RWPE2 (cell line): Measurements from ENCODE around the gene CHST14.

Experiments
- ATAC-seq: fragments of 200-7000 bp; cut with Tn5 transposase; 3 replicates; pipeline ENCODE4 v1.9.1; 2021; ENCODE audit warnings: low read depth
- DNase-seq: peaks from one replicate; pipeline ENCODE4 v3.0.0-alpha.2; 2020; ENCODE audit warnings: low spot score
- H3K27ac ChIP-seq: fragments of 450-650 bp; 2 replicates; pipeline ENCODE4 v1.5.1; 2017; ENCODE audit warnings: mild to moderate bottlenecking; ENCODE audit not compliant: poor library complexity, severe bottlenecking
- H3K27me3 ChIP-seq: fragments of 250-450 bp; sonication (Bioruptor Pico); 2 replicates; pipeline ENCODE4 v1.5.1; 2021; ENCODE audit warnings: mild to moderate bottlenecking, moderate library complexity; ENCODE audit not compliant: insufficient read depth, poor library complexity, severe bottlenecking
- H3K36me3 ChIP-seq: fragments of 250-450 bp; sonication (Bioruptor Pico); 2 replicates; pipeline ENCODE4 v1.5.1; 2020; ENCODE audit warnings: low read depth, mild to moderate bottlenecking, moderate library complexity
- H3K4me1 ChIP-seq: fragments of 250-450 bp; sonication (Bioruptor Pico); 2 replicates; pipeline ENCODE4 v1.5.1; 2021; ENCODE audit warnings: mild to moderate bottlenecking, moderate library complexity; ENCODE audit not compliant: insufficient read depth, poor library complexity, severe bottlenecking
- H3K4me3 ChIP-seq: fragments of 250-450 bp; sonication (Bioruptor Pico); 2 replicates; pipeline ENCODE4 v1.5.1; 2021; ENCODE audit warnings: mild to moderate bottlenecking, moderate library complexity; ENCODE audit not compliant: severe bottlenecking
- H3K9me3 ChIP-seq: fragments of 250-450 bp; sonication (Bioruptor Pico); 2 replicates; pipeline ENCODE4 v1.5.1; 2021; ENCODE audit warnings: mild to moderate bottlenecking, moderate library complexity; ENCODE audit not compliant: severe bottlenecking
- CTCF ChIP-seq: fragments of 450-650 bp; IDR thresholded peaks from one replicate; pipeline ENCODE4 v1.5.1; 2017; ENCODE audit warnings: mild to moderate bottlenecking, moderate library complexity; ENCODE audit not compliant: poor library complexity, severe bottlenecking

CHST14 gene

GRCh38 chr15:40466426-40467260 is 4.1 kb upstream of the CHST14 start:
- no peaks in the 10 kb centered on the region for H3K4me1 ChIP-seq
- H3K36me3 ChIP-seq, result peaks cover 18% of the 10 kb centered on the region
- ATAC-seq (no peak), DNase-seq (no peak)
- H3K27me3 ChIP-seq, result no peaks in the 10 kb centered on the region
- no peak overlapping the region for H3K4me3 ChIP-seq
- no peak for TF ChIP-seq CTCF
- H3K9me3 ChIP-seq, result no peaks in the 10 kb centered on the region
- H3K27ac ChIP-seq, result no peak overlapping the region

- Histone ChIP-seq H3K4me3 (no peak overlapping the region), H3K27ac (no peak overlapping the region), H3K36me3 (peaks cover 17% of the 10 kb centered on the region), H3K4me1 (peaks cover 5% of the 10 kb centered on the region), H3K27me3 (no peaks in the 10 kb centered on the region), H3K9me3 (no peaks in the 10 kb centered on the region)
- ATAC-seq (no peak), DNase-seq (no peak)
- no peak for TF ChIP-seq CTCF
These were observed 3.5 kb upstream of the CHST14 start for GRCh38 chr15:40467261-40467615.

- H3K27ac ChIP-seq, result no peak overlapping the region
- peaks cover under 1% of the 10 kb centered on the region; the same call in 1 of the 2 replicates for H3K36me3 ChIP-seq
- H3K27me3 ChIP-seq, result no peaks in the 10 kb centered on the region
- H3K4me3 ChIP-seq, result no peak overlapping the region
- no peak for TF ChIP-seq CTCF
- no peak for ATAC-seq
- peaks cover 6% of the 10 kb centered on the region for H3K4me1 ChIP-seq
- H3K9me3 ChIP-seq, result no peaks in the 10 kb centered on the region
- no peak for DNase-seq
These were observed 1.9 kb upstream of the CHST14 start for GRCh38 chr15:40468898-40469331.

GRCh38 chr15:40469776-40470390 is 901 bp upstream of the CHST14 start:
- H3K27me3 ChIP-seq, result no peaks in the 10 kb centered on the region
- H3K27ac ChIP-seq, result peak overlapping the region; percentile 64
- DNase-seq (no peak), ATAC-seq (no peak)
- peaks cover 6% of the 10 kb centered on the region for H3K4me1 ChIP-seq
- no peak overlapping the region for H3K4me3 ChIP-seq
- TF ChIP-seq CTCF, result no peak
- no peaks in the 10 kb centered on the region for H3K36me3 ChIP-seq
- no peaks in the 10 kb centered on the region for H3K9me3 ChIP-seq
